Osteocyte (in vitro differentiated cells): ENCODE data around the gene ATXN1. TPM values are rescaled to one million over a fixed set of nuclear protein-coding genes. Genes with fewer than 3 reads are reported as not detected.
"Not testable (repeated sequence)": the region's sequence is repeated elsewhere in the genome, so short reads cannot be mapped to it uniquely, and the experiment has no call there.

Experiments
- DNase-seq: peaks from one replicate; pipeline ENCODE4 v3.0.0; 2021; ENCODE audit warnings: mixed read lengths; ENCODE audit not compliant: unreplicated experiment; ENCODE audit errors: extremely low spot score
- H3K27ac Mint-ChIP-seq: one replicate; pipeline ENCODE4 v1.8.0; 2021; ENCODE audit warnings: mild to moderate bottlenecking, mixed read lengths; ENCODE audit not compliant: unreplicated experiment
- H3K27me3 Mint-ChIP-seq: one replicate; pipeline ENCODE4 v1.8.0; 2021; ENCODE audit warnings: mixed read lengths; ENCODE audit not compliant: unreplicated experiment
- H3K36me3 Mint-ChIP-seq: one replicate; pipeline ENCODE4 v1.8.0; 2021; ENCODE audit warnings: mixed read lengths; ENCODE audit not compliant: unreplicated experiment
- H3K4me1 Mint-ChIP-seq: one replicate; pipeline ENCODE4 v1.8.0; 2021; ENCODE audit warnings: mixed read lengths; ENCODE audit not compliant: unreplicated experiment
- H3K4me3 Mint-ChIP-seq: one replicate; pipeline ENCODE4 v1.8.0; 2021; ENCODE audit warnings: mild to moderate bottlenecking, moderate library complexity, mixed read lengths; ENCODE audit not compliant: unreplicated experiment
- H3K9me3 Mint-ChIP-seq: one replicate; pipeline ENCODE4 v1.8.0; 2021; ENCODE audit warnings: mixed read lengths; ENCODE audit not compliant: unreplicated experiment
- CTCF ChIP-seq: fragments of 200-600 bp; sonication (generic); IDR thresholded peaks from 2 replicates; pipeline ENCODE4 v1.5.0; 2021; ENCODE audit warnings: antibody characterized with exemption, mild to moderate bottlenecking, moderate library complexity
- total RNA-seq: library from RNA; stranded (reverse); gene quantifications from 2 replicates; pipeline ENCODE4 v1.2.1, GENCODE V29; 2021

The ATXN1 gene
- total RNA-seq, 1 donor from 2014 or later, result 54.4 TPM

- no peak for TF ChIP-seq CTCF
- Mint-ChIP-seq H3K36me3 (peaks cover 5% of the 10 kb centered on the region), H3K27ac (no peak overlapping the region), H3K4me1 (peaks cover 17% of the 10 kb centered on the region), H3K4me3 (no peak overlapping the region), H3K27me3 (no peaks in the 10 kb centered on the region), H3K9me3 (no peaks in the 10 kb centered on the region)
- DNase-seq, result no peak
These were observed 127.3 kb downstream of the ATXN1 start for GRCh38 chr6:16633961-16634360.

- no peak overlapping the region for H3K27ac Mint-ChIP-seq
- no peak for DNase-seq
- TF ChIP-seq CTCF, result no peak
- no peaks in the 10 kb centered on the region for H3K9me3 Mint-ChIP-seq
- H3K4me3 Mint-ChIP-seq, result no peak overlapping the region
- peaks cover 2% of the 10 kb centered on the region for H3K36me3 Mint-ChIP-seq
- H3K4me1 Mint-ChIP-seq, result peaks cover 17% of the 10 kb centered on the region
- no peaks in the 10 kb centered on the region for H3K27me3 Mint-ChIP-seq
These were observed 127.8 kb downstream of the ATXN1 start for GRCh38 chr6:16633465-16633864.

GRCh38 chr6:16632101-16632500 is 129.2 kb downstream of the ATXN1 start:
- Mint-ChIP-seq H3K4me1 (peaks cover 17% of the 10 kb centered on the region), H3K4me3 (no peak overlapping the region), H3K27me3 (no peaks in the 10 kb centered on the region), H3K36me3 (peaks cover under 1% of the 10 kb centered on the region), H3K27ac (no peak overlapping the region), H3K9me3 (no peaks in the 10 kb centered on the region)
- DNase-seq, result no peak
- TF ChIP-seq CTCF, result no peak

- no peaks in the 10 kb centered on the region for H3K9me3 Mint-ChIP-seq
- TF ChIP-seq CTCF, result no peak
- peaks cover 2% of the 10 kb centered on the region for H3K36me3 Mint-ChIP-seq
- H3K27me3 Mint-ChIP-seq, result no peaks in the 10 kb centered on the region
- no peak overlapping the region for H3K4me3 Mint-ChIP-seq
- no peak overlapping the region for H3K27ac Mint-ChIP-seq
- H3K4me1 Mint-ChIP-seq, result peaks cover 10% of the 10 kb centered on the region
- DNase-seq, result no peak
These were observed 131.1 kb downstream of the ATXN1 start for GRCh38 chr6:16630026-16630643.

- not testable (repeated sequence) for H3K4me3 Mint-ChIP-seq, DNase-seq, H3K9me3 Mint-ChIP-seq, H3K27me3 Mint-ChIP-seq, H3K36me3 Mint-ChIP-seq, H3K27ac Mint-ChIP-seq
- peaks cover 24% of the 10 kb centered on the region for H3K4me1 Mint-ChIP-seq
These were observed 132.7 kb downstream of the ATXN1 start for GRCh38 chr6:16628580-16628979.

- H3K4me3 Mint-ChIP-seq, result no peak overlapping the region
- H3K9me3 Mint-ChIP-seq, result no peaks in the 10 kb centered on the region
- H3K27ac Mint-ChIP-seq, result no peak overlapping the region
- no peaks in the 10 kb centered on the region for H3K27me3 Mint-ChIP-seq
- peaks cover 3% of the 10 kb centered on the region for H3K36me3 Mint-ChIP-seq
- DNase-seq, result no peak
- peaks cover 43% of the 10 kb centered on the region for H3K4me1 Mint-ChIP-seq
- TF ChIP-seq CTCF, result no peak
These were observed 134.6 kb downstream of the ATXN1 start for GRCh38 chr6:16626650-16627049.
